DMS 273 (cell line): ENCODE measurements around the gene PNMA8C.
A peak's percentile ranks its signal among the peaks of the same experiment; 100 is the strongest.
"Not testable (repeated sequence)": the region's sequence is repeated elsewhere in the genome, so short reads cannot be mapped to it uniquely, and the experiment has no call there.

Experiments
- DNase-seq: peaks from one replicate; lab custom pipeline; 2025; ENCODE audit not compliant: unreplicated experiment; lab: John Stamatoyannopoulos, UW

The PNMA8C gene

DNA sequence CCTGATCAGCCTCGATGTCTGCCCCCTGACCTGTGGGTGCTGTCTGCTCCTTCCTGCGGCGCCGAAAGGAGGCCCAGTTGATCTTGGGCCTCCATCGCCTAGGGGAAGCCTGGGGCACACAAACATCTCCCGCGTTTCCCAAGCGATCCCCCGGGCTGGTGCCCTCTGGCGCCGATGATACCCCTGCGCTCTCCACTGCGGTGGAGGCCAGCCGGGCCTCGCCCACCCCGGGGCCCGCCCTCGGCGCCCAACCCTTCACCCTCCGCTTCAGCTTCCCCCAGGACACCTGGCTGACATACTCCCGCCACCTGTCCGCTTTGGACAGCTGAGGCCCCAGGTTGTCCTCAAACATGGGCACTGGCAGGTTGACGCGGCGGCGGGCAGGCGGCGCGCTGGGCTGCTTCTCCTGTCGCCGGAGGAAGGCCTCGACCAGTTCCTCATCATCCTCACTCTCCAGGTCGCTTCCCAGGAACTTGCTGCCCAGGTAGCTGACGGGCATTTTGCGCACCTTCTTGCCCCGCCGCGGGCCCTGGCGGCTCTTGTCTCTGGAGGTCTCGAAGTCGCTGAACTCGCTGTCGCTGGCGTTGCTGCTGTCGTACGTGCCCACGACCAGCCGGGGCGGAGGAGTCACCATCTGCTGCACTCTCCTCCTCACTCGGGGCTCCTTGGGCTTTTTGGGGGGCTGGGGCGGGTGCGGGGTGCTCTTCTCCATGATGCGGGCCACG, 16.6 kb downstream of the PNMA8C start:
- DNase-seq: no peak

DNA sequence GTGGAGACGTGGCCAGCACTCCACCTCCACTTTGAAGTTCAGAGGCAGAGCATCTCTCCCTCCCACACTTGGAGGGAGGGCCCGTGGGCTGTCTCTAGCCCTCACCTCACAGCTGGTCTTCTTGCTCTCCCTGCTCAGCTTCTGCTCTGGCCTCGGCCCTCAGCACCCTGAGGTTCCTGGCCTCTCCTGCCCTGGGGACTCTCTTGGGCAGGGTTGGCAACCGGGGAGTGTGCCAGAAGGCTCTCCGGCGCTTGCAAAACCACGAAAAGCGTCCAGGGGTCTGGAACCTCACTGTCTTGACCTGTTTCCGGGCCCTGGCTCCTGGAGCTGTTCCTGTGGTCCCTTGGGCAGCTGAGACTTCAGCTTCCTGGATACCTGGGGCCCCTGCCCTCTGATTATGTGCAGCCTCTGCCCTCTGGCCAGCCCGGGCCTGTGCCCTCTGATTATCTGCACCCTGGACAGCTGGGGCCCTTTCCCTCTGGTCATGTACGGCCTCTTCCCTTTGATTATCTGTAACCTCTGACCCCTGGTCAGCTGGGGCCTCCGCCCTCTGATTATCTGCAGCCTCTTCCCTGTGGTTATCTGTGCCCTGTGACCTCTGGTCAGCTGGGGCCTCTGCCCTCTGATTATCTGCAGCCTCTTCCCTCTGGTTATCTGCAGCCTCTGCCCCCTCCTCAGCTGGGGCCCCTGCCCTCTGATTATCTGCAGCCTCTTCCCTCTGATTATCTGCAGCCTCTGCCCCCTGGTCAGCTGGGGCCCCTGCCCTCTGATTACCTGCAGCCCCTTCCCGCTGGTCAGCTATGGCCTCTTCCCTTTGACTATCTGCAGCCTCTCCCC, 17.4 kb downstream of the PNMA8C start:
- DNase-seq: no peak

DNA sequence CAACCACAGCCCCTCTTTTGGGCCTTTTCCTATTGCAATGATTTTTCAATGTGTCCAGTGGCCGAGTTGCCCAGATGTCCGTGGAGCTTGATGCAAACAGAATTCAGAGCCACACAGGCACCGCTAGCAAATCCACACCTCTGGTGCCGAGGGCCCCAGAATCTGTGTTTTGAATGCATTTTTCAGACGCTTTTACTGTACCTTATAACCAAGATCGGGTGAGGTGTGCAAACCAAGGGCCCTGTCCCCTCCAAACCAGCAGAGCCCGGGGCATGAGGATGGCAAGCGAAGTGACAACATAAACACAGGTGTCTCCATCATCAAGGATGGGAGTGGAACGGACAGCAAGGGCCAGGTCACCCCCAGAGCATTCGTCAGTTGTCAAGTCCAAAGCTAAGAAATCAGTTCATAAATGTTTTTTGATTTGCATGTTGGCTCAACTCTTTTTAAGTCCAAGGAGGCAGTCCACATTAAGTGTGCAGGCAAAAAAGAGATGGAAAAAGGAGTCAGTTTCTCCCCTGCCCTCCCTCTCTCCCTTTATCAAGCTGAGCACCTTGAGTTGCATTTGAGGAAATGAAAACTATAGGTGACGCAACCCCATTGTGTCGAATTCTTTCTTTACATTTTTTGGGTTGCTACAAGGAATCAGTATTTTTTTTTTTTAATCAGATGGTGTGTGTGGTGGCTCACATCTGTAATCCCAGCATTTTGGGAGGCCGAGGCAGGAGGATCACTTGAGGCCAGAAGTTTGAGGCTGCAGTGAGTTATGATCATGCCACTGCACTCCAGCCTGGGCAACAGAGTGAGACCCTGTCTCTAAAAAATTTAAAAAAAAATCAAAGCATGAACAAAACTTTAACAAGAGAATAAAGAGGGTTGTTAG, 18.3 kb downstream of the PNMA8C start:
- DNase-seq: no peak

DNA sequence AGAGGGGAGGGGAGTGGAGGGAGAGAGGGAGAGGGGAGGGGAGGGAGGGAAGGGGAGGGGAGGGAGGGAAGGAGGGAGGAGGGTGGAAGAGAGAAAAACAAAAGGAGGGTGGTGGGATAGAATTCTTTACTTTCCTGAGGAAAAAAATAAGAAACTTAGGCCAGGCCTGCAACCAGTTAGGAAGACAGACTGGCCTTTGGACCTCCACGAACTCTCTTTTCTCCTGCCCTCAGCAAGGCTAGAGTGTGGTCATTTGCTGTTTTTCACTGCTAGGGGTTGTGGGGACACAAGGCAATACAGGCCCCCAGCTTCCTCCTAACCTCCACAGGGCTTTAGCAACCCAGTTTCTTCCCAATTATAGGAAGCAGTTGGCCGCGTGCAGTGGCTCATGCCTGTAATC, 19.5 kb downstream of the PNMA8C start:
- no peak for DNase-seq

DNA sequence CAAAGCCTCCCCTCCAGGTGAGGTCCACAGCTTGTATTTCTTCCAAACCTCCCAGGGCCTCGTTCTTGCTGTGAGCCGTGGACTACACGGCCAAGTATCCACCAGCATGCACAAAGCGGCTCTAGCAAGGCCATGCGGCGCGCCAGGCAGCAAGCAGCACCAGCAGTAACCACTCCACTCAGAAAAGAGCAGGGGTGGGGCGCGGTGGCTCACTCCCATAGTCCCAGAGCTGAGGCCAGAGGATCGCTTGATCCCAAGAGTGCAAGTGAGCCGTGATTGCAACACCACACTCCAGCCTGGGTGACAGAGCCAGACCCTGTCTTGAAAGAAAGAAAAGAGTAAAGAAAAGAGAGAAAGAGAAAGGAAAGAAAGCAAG, 20.1 kb downstream of the PNMA8C start:
- no peak for DNase-seq

DNA sequence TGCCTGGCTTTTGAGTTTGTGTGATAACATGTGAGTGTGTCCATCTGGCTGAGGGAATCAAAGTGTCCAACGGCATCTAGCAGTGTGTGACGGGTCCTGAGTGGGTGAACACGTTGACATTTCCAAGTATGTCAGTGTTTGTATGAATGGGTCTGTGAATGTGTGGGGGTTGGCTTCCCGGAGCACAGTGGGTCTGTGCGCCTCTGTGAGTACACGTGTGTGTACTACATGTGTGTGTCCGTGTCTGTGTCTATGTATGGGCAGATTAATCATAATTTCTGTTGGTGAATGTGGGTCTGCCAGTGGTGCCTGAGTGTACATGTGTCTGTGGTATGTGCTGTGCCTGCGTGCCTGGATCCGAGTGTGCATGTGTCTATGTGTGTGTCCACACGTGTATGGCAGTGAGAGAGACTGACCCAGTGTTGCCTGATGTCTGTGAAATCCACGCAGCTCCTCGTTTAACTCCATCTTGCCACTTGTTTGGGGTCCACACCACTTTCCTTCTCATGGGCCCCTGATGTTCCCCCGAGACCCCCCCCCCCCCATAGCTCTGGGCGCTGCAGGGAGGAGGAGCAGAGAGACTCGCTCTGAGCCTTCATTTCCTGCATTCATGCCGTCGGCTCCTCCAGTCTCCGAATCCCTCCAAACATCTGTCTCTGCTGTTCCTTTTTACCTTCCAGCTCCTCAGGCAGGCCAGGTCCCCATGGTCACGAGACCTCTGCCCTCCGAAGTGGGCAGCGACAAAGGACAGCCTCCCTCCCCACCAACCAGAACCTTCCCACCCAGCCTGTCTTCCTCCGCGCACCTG, 20.7 kb downstream of the PNMA8C start:
- no peak for DNase-seq

DNA sequence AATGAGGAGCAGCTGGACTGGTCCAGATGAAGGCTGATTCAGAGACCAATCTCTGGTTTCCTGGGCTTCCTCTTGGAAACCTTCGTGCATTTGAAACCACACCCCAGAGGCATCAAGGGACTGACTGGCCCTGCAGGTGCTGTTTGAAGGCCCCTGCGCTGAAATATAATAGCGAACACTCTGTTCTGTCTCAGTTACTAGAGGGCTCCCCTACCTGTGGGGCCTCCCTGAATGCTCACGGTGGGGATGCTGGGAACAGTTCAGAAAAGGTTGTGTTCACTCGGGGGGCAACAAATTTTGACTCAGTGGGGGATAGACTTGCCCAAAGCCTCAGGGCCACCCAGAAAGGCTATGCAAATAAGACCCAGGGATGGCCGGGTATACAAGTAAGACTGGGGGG, 21.8 kb downstream of the PNMA8C start:
- no peak for DNase-seq

DNA sequence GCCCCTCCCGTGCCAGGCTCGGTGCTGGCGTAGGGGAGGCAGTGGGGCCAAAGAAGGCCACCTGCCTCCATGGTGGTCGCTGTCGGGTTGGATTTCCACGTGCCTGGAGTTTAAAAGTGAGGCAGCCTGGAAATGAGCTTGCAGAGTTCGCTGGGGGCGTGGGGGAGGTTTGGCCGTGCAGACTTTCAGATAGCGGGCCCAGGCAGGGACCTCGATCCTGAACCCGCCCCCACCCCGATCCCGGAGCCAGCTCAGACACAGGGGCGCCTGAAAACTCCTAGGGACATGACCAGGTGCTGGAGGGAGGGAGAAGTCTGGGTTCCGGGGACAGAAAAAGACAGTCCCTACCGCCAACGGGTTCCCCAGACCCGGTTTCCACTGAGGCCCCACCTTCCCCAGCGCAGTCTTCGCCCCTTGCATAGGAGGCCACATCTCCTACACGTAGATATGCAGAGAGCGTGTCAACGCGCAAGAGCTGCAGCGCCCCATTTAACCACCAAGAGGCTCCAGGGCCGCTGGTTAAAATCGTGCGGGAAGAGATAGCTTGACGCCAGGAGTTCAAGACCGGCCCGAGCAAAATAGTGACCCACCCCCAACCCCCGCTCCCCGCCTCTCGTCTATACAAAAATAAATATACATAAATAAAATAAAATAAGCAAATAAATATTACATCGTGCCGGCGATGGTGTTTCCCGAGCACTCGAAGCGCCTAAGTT, 23.8 kb downstream of the PNMA8C start:
- DNase-seq: no peak

DNA sequence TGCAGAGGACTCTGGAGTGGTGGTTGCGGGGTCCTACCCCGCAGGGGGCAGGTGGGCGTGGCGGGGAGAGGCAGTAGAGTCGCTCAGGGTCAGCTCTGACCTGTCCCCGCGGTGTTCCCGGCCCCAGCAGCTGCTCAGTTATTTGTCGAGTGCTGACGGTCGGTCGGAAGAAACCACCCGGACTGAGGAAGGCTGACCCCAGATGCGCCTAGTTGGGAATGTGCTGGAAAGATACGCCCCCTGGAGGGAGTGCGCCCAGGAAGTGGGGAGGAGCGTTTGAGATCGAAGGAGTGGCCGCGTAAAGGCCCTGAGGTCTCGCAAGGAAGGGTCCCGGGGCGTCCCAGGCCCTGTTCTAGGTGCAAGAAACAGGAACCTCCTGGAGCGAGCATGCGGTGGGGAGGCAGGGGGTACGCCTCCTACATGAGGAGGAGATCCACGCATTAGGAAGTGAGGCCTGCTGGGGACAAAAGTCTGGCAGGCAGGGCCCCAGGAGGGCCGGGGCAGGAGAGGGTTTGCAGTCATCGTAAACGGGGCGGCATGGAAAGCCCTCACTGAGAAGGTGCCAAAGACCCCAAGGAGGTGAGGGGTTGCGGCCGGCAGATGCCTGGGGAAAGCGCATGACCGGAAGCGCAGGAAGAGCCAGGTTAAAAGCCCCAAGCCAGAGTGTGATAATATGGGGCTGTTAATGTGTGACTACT, 24.5 kb downstream of the PNMA8C start:
- DNase-seq: no peak

DNA sequence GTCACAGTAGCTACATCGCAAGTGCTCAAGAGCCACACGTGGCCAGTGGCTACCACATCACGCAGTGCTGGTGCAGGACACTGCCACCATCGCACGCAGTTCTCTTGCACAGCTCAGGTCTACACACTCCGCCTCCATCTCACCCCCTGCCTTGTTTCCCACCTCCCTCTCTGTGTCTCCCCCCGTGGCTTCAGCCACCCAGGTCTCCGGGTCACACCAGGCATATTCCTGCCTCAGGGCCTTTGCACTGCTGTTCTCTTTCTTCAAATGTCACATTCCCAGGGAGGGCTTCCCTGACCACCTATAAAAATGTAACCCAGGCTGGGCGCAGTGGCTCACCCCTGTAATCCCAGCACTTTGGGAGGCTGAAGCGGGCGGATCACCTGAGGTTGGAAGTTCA, 26.0 kb downstream of the PNMA8C start:
- no peak for DNase-seq

DNA sequence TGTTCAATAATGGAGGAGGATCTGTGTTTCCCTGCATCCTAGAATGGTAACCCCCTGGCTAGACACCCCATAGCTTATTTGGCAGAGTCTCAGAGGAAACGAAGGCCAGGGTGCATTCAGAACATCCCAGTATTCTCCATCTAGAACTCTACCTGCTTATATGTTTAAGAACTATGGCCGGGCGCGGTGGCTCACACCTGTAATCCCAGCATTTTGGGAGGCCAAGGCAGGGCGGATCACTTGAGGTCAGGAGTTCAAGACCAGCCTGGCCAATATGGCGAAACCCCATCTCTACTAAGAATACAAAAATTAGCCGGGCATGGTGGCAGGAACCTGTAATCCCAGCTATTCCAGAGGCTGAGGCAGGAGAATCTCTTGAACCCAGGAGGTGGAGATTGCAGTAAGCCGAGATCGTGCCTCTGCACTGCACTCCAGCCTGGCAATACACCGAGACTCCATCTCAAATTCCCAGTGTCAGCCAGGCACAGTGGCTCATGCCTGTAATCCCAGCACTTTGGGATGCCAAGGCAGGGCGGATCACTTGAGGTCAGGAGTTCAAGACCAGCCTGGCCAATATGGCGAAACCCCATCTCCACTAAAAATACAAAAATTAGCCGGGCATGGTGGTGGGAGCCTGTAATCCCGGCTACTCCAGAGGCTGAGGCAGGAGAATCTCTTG, 30.8 kb downstream of the PNMA8C start:
- not testable (repeated sequence) for DNase-seq

DNA sequence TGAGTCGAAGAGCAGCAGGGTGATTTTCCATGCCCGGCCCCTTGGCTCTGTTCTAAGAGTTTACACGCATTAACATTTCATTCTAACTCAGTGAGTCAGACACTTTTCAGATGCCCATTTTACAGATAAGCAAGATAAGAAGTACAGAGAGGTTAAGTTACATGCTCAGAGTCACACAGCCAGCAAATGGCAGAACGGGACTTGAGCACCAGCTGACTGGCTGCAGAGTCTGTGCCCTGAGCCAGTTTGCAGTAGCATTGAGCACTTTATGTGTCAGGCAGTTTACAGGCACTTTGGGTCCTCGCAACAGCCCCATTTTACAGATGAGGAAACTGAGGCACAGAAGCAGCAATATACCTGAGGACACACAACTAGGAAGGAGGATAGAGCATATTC, 34.3 kb downstream of the PNMA8C start:
- DNase-seq: no peak

DNA sequence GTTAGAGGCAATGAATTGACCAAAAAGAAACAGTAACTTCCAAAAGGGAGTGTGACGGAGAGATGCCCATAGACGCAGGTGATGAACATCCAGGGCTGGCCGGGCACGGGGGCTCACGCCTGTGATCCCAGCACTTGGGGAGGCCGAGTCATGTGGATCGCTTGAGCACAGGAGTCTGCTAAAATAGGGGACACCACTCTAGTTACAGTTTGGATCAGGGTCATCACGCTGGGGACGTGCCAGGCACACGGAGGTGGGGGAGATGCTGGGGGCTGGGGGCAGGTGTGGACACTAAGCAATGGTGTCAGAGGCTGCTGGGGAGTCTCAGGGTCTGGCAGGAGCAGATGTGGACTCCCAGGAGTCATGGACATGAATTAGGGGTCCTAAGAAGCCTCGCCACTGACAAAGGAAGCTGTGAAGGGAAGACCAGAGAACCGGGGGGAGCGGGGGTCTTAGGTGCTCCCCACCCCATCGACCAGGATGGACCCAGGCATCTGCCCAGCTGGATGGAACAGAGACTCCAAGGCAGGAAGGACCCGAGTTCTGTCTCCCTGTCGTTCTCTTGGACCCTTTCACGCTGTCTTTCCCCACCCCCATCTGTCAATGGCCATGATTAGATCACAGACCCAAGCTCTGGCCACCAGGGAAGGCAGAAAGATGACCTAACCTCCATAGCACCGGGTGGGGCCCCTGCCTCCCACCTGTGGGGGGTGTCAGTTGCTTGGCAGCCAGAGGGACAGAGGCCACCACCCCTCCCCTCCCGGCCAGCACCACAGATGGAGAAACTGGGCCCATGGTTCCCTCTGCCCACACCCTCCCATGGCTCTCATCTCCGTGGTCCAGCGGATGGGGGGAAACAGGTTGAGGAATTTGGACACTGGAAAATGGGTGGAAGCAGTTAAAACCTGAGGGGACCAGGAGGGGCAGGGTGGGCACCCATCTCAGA, 35.0 kb downstream of the PNMA8C start:
- DNase-seq: no peak

DNA sequence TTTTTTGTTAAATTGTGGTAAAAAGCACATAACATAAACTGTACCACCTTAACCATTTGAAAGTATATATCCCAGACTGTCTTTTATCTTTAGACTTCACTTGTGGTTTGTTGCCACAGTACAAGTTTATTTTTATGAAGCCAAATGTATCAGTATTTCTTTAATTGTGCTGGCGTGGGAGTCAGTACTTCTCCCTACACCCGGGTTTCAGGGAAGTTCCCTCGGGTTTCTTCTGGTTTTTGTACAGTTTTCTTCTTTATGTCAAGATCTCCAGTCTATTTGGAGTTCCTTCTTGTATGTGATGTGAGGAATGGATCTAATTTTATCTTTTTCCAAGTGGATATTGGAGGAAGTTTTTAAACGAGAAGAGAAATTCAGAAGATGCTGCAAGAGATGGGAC, 35.9 kb downstream of the PNMA8C start:
- no peak for DNase-seq

DNA sequence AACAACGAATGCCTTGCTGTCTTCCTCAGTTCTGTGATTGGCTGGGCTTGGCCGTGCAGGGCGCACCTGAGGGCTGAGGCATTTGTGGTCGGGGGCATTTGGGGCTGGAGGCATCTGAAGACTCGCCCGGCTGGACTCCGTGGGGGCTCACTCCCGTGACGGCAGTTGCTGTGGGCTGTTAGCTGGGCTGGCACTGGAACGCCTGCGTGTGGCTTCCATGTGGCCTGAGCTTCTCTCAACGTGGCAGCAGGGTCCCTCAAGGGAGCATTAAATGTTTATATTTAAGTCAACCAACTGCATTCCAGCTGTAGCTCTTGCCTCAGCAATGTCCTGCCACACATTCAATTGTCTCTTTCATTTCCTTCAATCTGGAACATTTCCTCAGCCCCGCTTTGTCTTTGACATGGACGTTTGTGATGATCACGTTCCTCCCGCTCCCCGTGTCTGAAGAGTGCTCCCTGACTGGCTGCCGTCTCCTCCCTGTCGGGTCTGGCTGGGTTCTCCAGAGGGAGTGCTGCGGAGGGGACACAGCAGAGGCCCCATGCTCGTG, 36.4 kb downstream of the PNMA8C start:
- DNase-seq: peak; percentile 86

DNA sequence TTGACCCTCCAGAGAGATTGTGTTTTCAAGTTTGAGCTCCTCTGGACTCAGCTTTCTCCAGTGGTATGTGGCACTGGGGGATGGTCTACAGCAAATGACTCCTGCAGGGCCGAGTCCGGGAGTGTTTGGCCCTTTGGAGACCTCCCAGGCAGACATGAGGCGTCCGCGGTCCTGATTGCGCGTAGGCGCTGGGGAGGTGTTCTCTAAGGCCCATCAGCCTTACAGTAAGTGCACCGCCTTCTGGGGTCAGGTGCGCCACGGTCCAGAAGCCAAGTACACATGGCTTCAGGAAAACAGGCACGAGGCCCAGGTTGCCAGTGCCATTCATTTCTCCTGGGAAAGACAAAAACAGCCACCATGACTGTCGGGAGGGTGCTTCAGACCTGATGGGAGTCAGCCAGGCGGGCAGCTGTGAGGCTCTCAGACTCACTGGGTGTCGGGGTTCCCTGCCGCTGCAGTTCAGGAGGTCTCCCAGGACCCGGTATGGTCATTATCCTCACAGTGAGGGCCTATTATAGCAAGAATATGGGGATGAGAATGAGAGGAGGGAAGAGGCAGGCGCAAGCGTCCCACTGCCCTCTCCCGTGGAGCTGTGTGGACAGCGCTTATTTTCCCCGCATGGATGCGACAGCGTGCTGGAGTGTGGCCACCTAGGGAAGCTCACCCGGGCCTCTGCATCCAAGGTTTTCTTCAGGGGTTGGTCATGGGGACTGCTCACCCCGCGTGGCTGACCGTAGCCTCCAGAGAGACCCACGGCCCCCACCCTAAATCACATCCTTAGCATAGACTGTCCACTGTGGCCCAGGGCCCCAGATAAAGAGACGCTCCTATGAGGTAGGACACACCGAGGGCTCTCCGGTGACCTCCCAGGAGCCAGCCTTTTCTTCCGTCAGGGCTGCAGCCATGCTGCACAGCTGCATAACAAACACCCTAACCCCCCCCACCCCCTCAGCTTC, 37.2 kb downstream of the PNMA8C start:
- peak; percentile 64 for DNase-seq
